ENCODE results near the gene ABCC1. TPM values are rescaled to one million over a fixed set of nuclear protein-coding genes. Genes with fewer than 3 reads are reported as not detected.

The ABCC1 gene
- 28.7 and 84.2 TPM in 2 replicates for total RNA-seq

DNA sequence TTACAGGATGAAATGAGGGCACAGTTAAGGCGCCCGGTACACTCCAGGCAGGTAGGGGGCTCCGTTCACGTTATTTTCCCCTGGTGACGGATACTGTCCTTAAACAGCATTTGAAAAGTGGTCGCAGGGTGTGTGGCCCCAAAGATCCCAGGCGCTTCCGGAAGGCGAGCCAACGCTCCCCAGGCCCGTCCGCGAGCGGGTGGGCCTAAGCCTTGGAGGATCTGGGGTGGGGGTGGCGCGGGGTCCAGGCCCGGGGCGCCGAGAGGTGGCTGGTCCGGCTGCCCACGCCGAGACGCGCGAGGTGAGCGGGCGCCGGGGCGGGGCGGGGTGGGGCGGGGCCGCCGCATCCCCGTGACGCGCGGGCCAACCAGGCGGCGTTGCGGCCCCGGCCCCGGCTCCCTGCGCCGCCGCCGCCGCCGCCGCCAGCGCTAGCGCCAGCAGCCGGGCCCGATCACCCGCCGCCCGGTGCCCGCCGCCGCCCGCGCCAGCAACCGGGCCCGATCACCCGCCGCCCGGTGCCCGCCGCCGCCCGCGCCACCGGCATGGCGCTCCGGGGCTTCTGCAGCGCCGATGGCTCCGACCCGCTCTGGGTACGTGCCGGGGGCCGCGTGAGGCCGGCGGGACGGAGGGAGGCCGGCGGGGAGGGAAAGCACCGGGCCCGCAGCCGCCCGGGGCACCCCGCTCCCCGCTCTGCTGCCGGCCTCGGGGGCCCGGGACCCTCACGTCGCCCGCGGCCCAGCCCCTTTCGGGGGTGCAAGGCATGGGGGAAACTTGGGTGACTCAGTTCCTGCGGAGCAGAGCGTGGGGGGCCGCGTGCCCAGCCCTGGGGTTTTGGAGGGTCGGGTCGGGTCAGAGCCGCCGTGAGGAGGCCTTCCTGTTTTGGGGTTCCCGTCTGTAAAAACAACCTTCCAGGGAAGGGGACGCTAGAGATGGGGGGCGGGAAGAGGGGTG lies at the start of gene ABCC1:
TSS of gene ABCC1 (plus strand) at position 407 of the 951 bp plus-strand sequence. CDS start at position 543, 136 bp downstream.

Other genes starting within 250 kb of the ABCC1 start
- gene MYH11, start 92.6 kb upstream of the ABCC1 start, total RNA-seq, result 0.16 TPM in 1 of 2 replicates, not detected in the other
- gene CEP20, start 61.0 kb upstream of the ABCC1 start, total RNA-seq, result 38.9 and 73.9 TPM in 2 replicates